Stimulated activated CD8-positive, alpha-beta memory T cell treated with anti-CD3 and anti-CD28 coated beads, Interleukin-4, amount 100 ng/mL, for 48 hours (primary cell): ENCODE results near the gene MT1X.

Experiments used
- DNase-seq: peaks from one replicate; pipeline ENCODE4 v3.0.0-alpha.2; 2020

MT1X gene

DNA sequence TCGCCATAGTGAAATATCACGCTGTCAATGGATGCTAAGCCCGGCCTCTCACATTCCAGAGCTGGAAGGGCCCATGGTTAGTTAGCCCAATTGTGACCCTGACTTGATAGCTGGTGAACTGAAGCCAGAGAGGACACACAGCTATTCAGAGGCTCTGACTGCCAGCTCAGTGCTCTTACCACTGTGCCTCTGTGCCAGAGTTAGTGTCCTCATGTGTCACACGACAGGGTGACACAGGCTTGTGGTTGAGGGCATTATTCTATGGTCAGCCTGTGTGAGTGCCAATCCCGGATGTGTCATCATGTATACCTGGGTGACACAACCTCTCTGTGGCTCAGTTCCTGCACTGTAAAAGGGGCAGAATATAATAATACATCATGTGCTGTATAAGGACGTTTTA is 2.5 kb upstream of the MT1X start:
- DNase-seq = no peak

DNA sequence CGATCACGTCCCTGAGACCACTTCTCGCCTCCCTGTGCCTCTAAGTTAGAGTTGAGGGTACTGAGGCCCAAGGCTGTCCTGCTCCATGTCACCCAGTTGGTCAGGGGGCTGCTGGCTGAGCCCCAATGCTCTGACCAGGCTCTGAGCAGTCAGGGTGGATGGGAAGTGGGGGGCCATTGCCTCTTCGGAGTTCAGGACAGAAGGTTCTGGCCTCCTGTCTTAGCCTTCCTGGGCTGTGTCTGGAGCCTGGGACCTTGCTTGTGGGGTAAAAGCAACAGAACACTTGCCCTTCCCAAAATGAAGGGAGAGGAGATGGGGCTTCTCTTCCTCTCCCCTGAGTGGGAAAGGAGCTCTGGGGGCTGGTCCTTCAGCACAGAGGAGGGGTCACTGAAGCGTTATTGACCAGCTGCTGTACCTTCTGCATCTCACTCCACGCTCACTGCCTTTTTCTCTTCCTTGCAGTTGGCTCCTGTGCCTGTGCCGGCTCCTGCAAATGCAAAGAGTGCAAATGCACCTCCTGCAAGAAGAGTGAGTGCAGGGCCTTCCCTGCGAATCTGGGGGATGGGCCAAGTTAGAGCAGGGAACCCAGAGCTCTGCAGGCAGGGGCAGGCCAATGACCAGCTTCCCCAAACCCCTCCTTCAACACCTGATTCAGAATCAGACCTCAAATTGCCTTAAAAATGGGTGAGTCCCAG is 580 bp downstream of the MT1X start:
- DNase-seq = peak; percentile 41

DNA sequence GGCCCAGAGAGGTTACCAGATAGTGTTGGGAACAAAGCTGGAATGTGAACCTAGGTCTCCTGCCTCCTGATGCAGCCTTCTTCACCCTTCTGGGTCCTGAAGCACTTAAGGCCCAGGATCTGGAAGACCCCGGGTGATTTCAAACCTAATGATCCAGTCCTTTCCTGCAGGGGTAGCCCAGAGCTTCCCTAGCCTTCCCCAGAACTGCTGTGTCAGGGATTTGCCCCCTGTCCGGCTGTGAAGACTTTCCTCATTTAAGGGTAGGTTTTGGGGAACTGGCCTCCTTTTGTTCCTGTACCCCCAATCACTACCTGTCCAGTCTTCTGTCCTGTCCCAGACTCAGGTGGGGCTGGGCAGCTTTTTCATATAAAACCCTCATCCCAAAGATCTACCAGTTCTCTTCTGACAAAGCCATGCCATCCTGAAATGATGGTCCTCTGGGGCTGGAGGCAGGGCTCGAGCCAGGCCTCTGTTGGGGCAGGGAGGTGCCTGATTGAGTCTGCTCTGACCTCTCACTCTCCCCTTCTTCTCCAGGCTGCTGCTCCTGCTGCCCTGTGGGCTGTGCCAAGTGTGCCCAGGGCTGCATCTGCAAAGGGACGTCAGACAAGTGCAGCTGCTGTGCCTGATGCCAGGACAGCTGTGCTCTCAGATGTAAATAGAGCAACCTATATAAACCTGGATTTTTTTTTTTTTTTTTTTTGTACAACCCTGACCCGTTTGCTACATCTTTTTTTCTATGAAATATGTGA is 1.3 kb downstream of the MT1X start:
- DNase-seq = no peak

DNA sequence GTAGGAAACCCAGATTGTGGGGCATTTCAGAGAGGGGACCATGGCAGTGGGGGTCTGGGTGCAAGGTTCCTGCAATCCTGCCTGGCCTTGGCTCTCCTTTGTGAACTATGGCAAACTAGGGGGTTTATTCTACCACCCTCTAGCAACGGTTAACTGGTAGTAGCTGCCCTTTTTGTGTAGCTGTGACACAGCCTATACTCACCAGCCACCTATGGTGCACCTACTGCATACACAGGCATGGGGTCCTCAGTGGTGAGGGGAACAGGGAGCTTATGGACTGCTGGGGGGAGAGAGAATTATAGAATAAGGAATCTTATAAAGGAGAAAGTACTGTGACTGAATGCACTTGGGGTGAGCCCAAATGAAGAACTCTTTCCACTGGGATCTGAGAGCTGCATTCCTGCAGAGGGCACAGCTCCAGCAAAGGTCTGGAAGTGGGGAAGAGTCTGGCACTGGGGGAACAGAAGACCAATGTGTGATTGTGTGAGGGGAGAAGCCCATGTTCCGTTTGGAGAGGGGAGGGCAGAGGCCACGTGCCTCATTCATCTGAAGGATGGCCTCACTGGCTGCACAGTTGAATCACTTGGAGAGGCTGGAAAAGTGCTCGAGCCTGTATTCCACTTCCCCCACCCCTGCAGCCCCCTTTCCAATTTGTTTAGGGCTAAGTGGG is 2.1 kb downstream of the MT1X start:
- DNase-seq = no peak

DNA sequence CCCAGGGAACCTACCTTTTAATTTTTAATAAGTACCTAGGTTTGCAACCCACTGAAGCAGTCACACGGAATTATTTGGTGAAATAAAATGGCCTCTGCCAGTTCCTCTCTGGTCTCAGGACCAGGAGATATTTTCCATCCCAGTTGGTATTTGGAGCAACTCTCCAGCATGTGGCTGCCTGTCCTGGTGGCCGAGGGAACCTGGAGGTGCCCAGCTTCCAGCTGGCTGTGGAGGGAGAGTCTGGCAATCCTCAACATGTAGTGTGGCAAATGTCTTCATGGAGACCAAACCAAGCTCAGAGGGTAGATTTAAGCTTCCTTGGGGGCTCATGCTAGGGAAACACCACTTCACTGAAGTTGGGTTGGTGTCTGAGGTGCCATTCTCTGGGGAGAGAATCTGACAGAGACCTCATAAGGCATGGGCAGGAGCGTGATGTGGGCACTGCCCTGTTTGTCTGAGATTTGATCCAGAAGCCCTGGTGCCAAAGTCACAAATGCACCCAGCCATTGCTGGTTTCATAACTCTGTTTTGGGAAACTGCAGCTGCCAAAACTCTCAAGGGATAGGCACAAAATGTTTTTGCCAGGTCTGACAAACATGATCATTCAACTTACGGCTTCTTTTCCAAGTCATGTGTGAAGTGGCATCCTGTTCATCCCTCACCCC is 2.8 kb downstream of the MT1X start:
- DNase-seq = no peak

DNA sequence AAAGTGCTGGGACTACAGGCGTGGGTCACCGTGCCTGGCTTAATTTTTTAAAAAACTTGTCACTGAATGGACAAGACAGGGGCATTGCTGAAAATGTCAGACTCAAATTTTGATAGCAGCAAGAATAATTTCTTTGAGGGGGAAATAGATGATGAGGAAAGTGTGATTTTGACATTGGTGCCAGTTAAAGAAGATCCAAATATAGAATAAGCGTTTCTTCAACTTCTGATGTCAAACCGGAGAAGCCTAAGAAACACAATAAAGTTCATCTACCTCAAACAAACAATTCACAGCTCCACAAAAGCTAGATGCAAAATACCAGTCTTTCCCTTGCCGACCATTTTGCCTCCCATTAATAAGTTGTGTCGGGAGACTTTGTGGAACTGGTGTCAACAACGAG is 4.5 kb downstream of the MT1X start:
- no peak for DNase-seq

DNA sequence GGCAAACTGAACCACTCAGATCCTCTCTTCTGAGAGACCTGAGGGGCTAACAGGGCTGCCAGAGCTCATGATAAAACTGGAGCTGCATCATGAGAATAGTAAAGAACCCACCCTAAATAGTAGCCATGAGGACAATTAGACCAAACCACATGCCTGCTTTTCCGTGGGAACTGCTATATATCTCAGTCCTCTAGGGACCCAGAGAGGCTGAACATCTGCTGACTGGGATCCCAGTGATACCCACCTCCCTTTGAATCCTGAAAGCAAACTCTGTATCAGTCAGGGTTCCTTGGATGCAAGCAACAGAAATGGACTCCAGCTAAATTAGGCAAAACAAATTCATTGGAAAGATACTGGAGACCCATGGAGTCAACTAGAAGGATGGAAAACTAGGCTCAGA is 6.5 kb downstream of the MT1X start:
- no peak for DNase-seq

DNA sequence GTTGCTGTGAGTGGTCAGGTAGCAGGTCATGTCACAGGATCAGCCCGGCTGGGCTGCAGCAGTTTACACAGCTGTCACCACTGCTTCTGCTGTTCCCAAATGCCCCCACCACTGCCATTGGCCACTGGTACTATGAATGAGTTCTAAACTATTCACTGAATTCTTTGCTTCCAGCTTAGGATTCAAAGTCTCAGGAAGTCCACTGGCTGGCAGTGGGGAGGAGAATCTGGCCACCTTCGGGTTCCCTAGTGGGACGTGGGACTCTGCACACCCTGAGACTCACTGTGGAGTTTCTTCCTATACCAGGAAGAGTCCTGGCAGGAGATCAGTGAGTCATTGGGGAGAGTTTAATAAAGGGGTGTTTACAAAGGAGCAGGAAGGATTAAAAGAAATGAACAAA is 6.9 kb downstream of the MT1X start:
- DNase-seq = no peak

DNA sequence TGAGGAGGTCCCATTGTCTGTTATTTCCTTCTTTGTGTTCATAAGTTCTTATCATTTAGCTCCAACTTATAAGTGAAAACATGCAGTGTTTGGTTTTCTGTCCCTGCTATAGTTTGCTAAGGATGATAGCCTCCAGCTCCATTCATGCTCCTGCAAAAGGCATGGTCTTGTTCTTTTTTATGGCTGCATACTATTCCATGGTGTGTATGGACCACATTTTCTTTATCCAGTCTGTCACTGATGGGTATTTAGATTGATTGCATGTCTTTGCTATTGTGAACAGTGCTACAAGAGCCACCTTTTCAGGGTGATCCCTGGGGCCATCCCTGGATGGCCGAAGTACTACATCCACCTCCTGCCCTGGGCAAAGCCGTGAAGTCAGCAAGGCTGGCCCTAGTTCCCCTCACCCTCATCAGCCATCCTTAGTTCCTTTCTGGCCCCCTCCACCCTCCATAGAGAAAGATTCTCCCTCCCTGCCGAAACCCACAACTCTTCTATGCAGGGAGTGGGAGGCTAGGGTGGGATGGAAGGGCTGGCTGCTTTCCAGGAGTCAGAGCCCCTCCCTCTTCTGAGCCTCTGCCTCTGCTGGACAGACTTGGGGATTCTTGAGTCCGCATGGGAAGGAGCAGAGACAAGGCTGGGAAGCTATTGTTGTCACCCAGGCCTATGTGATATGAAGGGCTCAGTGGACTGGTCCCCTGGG is 8.3 kb downstream of the MT1X start:
- DNase-seq = no peak

DNA sequence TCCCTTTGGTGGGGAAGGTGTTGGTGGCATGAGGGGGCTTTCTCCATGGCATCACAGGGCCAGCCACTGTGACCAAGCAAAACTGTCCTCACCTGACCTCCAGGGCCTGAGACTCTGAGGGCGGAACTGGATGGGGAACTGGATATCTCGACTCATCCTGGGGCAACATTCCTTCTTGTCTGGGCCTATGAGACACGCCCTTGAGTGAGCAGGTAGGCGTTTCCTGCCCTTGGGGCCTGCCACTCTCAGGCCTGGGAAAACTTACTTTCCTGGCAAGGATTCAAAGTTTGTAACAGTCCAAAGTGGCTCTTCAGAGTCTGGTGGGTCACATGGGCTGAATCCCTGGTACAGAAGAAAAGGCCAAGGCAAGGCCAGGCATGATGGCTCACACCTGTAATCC is 9.6 kb downstream of the MT1X start:
- DNase-seq = no peak

DNA sequence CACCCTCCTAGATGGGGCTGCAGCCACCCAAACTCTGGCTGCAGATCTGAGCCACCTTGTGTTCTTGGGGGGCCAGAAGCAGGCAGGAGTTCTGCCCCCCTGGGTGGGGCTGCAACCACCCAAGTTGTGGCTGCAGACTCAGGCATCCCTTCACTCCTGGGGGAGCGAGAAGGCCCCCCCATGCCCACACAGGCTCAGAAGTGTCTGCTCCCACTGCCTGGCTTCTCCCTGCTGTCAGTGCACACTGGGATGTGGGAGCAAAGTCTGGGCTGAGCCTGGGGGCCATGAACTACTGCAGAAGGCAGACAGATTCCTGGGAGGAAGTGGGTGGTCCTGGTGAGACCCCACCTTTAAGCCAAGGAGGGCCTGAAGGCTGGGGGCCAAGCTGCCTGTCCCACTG is 13.0 kb downstream of the MT1X start:
- DNase-seq = no peak

DNA sequence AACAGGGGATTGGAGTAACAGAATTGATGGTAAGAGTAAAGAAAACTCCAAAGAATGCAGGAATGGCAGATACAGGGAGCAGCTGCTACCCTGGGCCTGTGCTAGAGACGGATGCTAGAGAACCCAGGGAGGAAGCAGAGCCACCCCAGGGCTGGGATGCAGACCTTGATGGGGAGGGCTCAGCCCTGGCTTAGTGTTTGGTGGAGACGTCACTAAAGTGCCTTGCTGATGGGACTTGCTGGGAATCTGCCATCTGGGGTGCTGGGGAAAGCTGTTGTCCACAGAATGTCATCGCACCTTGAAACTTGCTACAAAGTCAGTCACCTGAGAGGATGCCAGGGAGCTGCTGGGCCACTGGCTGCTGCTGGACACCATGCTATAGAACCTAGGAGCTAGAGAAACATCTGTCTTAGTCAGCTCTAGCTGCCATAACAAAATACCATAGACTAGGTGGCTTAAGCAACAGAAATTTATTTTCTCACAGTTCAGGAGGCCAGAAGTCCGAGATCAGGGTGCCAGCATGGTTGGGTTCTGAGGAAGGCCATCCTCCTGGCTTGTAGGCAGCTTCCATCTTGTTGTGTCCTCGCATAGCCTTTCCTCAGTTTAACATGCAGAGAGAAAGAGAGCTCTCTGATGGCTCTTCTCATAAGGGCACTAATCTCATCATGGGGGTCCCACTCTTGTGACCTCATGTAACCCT is 15.3 kb downstream of the MT1X start:
- no peak for DNase-seq

DNA sequence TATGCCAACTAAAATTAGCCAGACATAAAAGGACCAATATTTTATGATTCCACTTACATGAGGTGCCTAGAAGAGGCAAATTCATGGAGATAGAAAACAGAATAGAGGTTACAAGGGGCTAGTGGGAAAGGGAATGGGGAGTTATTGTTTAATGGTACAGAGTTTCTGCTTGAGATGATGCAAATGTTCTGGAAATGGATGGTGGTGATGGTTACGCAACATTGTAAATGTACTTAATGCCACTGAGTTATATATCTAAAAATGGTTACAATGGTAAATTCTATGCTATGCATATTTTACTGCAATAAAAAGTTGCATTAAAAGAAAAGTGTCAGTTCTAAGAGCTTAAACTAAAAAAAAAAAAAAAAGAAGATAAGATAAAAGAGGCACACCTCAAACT is 17.9 kb downstream of the MT1X start:
- no peak for DNase-seq

DNA sequence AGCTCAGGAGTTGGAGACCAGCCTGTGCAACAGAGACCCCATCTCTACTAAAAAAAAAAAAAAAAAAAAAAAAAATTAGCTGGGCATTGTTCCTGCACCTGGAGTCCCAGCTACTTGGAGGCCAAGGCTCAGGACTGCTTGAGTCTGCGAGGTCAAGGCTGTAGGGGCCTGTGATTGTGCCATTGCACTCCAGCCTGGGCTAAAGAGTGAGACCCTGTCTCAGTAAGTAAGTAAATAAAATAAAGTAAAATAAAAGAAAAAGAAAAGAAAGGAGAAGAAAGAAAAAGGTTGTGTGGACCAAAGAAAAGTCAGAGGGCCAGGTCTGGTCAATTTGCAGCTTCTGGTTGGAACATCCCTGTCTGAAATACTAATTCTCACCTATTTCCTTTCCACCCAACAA is 18.4 kb downstream of the MT1X start:
- peak; percentile 7 for DNase-seq

DNA sequence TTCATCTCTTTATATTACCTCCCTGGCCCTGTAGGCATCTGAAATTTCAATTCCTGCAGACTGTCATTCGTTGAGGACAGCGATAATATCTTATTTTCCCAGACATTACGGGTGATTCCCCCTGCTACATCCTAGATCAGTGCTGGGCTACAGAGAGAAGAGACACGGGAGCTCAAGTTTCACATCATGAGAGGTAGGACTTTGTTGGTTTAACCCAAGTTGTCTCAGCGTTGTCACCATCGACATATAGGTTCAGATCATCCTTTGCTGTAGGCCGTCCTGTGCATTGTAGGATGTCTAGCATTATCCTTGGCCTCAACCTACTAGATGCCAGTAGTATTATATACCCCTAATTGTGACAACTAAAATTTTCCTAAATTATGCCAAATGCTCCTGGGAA is 19.3 kb downstream of the MT1X start:
- DNase-seq = no peak

DNA sequence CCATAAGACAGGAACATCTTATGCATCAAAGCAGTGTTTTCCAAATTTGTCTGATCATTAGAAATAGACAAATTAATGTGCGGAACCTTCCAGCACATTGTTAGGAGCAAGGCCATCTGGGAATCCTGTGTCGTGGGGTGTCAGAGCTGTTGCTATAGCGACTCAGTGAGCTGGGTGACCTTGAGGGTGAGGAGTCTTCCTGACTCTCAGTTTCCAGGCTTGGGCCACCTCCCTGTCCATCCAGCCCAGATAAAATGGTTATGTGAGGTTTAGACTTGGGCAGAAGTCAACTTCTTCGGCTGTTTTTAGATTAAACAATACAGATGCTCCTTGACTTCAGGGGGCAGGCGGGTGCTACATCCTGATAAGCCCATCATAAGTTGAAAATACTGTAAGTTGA is 20.6 kb downstream of the MT1X start:
- DNase-seq = no peak

DNA sequence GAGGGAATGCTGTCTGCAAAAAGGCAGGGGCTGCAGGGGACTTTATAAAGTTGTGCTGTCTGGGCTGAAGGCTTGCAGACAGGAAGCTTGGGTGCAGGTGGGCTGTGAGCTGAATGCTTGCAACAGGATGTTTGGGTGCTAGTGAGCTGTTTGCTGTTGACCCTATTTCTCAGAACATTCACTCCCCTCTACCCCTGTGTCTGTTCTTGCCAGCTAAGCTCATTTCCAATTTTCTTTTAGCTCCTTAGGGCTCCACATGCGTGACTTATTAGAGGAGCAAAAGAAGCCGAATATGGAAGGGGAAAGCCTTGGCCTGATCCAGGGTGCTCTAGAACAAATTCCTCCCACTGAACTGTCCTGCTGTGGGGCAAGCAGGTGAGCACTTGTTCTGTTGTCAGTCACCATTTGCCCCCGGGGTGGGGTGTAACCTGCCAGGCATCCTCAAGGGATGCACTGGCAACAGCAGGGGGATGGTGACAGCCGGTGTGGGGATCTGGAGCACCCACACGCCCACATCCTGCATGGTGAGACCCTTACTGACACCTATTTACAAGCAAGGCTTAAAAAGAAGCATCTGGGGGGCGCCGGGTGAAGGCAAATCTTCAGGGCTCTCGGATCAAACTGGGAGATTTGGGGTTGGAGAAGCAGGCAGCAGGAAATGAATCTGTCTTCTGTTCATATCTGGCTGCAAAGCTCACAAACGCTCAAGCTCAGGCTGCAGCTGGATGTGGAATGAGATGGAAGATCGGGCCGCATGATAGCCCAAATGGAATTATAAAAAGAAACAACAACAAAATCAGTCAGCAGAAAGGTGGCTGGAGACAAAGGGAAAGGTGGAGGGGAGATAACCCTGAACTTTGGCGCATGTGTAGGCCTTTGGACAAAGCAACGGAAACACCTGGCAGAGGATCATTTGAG is 26.5 kb downstream of the MT1X start:
- peak; percentile 52 for DNase-seq

DNA sequence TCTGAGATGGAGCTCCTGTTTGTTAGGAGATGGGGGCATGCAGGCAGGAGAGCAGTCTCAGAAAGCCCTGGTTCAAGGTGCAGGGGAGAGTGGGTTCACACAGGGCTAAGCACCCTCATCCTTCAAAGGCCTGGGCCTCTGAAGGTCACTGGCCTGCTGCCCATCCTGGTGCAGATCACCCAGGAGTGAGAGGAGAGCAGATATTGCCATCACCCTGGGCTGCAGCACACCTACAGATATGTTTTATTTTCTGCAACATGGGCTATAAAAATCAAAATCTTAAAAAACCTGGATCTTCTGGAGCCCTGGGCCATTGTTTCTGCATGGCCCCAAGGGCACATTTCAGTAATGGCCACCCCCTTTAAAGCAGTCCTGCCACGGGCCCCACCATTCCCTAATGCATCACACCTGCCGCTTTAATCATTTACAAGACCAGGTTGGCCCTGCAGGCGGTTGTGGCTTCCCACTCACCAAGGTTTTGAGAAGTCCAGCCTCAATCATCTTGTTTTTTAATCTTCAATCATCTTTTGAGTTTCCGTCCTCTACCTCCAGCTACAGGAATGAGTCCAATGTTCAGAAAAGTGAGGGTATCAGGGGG is 27.3 kb downstream of the MT1X start:
- DNase-seq = peak; percentile 36

DNA sequence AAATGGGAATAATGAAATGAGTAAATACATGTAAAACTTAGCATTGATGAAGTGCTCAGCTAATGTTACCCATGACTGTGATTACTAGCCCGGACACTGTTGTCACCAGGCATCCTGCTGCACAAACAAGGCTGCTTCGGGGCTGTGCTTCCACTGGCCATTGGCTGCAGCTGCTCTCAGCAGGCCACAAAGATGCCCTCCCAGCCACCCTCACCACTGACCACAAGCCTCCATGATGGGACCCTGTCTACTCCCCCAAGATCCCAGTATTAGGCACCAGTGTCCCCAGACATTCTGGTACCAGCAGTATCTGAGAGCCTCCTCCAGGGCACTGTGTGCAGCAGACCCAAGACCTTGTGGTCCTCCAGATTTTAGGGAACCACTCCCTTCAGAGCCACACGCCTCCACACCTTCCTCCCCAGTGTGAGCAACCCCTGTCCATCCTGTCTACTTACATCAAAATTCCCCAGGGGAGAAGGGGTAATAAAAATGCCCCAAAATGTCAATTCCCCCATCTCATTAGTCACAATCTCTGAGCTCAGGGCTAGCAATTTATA is 28.0 kb downstream of the MT1X start:
- DNase-seq = peak; percentile 22

DNA sequence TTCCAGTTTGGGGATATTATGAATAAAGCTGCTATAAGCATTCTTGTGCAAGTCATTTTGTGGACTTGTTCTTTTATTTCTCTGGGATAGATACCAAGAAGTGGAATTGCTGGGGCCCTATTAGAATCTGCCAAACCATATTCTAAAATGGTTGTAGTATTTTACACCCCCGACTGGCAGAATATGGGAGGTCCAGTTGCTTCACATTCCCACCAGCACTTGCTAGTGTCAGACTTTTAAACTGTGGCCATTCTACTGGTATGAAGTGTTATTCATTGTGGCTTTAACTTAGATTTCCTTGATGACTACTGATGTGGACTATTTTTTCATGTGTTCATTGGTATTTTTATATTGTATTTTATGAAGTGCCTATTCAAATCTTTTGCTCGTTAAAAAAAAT is 29.6 kb downstream of the MT1X start:
- DNase-seq = peak; percentile 6

DNA sequence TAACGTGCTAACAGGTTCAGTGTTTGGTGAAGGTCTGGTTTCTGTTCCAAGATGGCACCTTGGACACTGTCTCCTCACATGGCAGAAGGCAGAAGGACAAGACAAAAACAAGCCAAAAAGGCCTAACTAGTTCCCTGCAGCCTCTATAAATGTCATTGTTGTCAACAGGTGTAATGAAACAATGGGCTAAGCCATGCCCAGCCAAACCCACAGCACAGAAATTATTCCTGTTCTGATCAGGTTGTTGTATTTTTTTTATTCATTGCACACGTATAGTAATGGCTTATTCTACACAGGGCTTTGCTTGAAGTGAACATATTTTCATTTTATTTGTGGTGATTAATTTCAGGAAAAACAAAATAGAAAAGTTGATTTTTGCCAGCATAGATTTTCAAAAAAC is 31.5 kb downstream of the MT1X start:
- DNase-seq = no peak
